ENCODE data around the gene HNRNPUL1. TPM values are rescaled to one million over a fixed set of nuclear protein-coding genes. Genes with fewer than 3 reads are reported as not detected.

HNRNPUL1 gene
- total and polyA plus RNA-seq, 9 of the 15 experiments (the other 6 are each of a cell fraction or from before 2014, with no cell fraction given) = 7.3 to 211 (median 85.0) TPM

DNA sequence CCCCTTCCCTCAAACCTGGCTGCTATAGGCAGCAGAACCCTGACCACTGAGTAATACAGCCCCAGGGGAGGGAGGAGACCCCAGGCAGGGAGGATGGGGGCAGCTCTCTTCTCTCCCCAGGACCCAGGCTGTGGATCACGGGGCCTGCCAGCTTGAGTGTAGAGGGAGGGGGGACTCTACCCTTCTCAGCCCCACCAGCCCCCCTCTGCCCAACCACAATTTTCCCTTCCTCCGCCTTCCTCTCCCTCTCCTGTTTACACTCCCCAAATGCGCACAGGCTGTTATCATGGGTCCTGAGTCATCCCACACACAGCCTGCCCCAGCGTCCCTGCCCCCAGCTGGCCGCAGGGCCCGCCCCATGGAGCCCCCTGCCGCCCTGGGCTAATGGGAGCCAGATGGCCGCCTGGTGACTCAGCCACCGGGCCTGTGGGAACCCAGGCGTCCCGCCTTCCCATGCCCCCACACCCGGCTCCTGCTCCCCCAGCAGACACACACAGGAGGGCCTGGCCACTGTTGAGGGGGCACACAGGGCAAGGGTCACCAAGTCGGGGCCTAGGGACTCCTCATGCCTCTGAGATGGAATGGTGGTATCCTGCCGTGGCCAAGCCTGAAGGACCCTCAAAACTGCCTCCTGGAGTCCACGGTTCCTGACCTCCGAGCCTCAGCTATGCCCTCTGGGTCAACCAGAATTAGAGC is 59.4 kb downstream of the HNRNPUL1 start (continued):
- TF ChIP-seq PPARD (CRISPR knock-in tag; IDR thresholded peaks at IDR 0.05) = no peak
- TF ChIP-seq, protein P1, sequence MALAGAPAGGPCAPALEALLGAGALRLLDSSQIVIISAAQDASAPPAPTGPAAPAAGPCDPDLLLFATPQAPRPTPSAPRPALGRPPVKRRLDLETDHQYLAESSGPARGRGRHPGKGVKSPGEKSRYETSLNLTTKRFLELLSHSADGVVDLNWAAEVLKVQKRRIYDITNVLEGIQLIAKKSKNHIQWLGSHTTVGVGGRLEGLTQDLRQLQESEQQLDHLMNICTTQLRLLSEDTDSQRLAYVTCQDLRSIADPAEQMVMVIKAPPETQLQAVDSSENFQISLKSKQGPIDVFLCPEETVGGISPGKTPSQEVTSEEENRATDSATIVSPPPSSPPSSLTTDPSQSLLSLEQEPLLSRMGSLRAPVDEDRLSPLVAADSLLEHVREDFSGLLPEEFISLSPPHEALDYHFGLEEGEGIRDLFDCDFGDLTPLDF (CRISPR knock-in tag; IDR thresholded peaks at IDR 0.05) = peak; percentile 44; the same call in 1 of the 2 replicates
- TF ChIP-seq SIN3B (IDR thresholded peaks at IDR 0.05; ENCODE audit: low read depth) = no peak
- TF ChIP-seq, protein P2, sequence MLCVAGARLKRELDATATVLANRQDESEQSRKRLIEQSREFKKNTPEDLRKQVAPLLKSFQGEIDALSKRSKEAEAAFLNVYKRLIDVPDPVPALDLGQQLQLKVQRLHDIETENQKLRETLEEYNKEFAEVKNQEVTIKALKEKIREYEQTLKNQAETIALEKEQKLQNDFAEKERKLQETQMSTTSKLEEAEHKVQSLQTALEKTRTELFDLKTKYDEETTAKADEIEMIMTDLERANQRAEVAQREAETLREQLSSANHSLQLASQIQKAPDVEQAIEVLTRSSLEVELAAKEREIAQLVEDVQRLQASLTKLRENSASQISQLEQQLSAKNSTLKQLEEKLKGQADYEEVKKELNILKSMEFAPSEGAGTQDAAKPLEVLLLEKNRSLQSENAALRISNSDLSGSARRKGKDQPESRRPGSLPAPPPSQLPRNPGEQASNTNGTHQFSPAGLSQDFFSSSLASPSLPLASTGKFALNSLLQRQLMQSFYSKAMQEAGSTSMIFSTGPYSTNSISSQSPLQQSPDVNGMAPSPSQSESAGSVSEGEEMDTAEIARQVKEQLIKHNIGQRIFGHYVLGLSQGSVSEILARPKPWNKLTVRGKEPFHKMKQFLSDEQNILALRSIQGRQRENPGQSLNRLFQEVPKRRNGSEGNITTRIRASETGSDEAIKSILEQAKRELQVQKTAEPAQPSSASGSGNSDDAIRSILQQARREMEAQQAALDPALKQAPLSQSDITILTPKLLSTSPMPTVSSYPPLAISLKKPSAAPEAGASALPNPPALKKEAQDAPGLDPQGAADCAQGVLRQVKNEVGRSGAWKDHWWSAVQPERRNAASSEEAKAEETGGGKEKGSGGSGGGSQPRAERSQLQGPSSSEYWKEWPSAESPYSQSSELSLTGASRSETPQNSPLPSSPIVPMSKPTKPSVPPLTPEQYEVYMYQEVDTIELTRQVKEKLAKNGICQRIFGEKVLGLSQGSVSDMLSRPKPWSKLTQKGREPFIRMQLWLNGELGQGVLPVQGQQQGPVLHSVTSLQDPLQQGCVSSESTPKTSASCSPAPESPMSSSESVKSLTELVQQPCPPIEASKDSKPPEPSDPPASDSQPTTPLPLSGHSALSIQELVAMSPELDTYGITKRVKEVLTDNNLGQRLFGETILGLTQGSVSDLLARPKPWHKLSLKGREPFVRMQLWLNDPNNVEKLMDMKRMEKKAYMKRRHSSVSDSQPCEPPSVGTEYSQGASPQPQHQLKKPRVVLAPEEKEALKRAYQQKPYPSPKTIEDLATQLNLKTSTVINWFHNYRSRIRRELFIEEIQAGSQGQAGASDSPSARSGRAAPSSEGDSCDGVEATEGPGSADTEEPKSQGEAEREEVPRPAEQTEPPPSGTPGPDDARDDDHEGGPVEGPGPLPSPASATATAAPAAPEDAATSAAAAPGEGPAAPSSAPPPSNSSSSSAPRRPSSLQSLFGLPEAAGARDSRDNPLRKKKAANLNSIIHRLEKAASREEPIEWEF (CRISPR knock-in tag; IDR thresholded peaks at IDR 0.05) = 0 out of 2 replicates have a peak, but pooled peaks have one; percentile 77
- no peak for TF ChIP-seq TBP (optimal IDR thresholded peaks at IDR 0.05; ENCODE audit: low read depth, low read length)
- peak; percentile 83 for TF ChIP-seq CREM (IDR thresholded peaks at IDR 0.05; ENCODE audit: low read depth)
- TF ChIP-seq, protein P3, sequence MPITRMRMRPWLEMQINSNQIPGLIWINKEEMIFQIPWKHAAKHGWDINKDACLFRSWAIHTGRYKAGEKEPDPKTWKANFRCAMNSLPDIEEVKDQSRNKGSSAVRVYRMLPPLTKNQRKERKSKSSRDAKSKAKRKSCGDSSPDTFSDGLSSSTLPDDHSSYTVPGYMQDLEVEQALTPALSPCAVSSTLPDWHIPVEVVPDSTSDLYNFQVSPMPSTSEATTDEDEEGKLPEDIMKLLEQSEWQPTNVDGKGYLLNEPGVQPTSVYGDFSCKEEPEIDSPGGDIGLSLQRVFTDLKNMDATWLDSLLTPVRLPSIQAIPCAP (CRISPR knock-in tag; IDR thresholded peaks at IDR 0.05; ENCODE audit: borderline replicate concordance) = no peak
- TF ChIP-seq MIER1 (IDR thresholded peaks at IDR 0.05; ENCODE audit: low read depth) = no peak
- TF ChIP-seq OTX1 (CRISPR knock-in tag; IDR thresholded peaks at IDR 0.05) = no peak
- peak; percentile 64 for TF ChIP-seq RBFOX2 (IDR thresholded peaks at IDR 0.05; ENCODE audit: low read depth, low read length)
- TF ChIP-seq, protein P4, sequence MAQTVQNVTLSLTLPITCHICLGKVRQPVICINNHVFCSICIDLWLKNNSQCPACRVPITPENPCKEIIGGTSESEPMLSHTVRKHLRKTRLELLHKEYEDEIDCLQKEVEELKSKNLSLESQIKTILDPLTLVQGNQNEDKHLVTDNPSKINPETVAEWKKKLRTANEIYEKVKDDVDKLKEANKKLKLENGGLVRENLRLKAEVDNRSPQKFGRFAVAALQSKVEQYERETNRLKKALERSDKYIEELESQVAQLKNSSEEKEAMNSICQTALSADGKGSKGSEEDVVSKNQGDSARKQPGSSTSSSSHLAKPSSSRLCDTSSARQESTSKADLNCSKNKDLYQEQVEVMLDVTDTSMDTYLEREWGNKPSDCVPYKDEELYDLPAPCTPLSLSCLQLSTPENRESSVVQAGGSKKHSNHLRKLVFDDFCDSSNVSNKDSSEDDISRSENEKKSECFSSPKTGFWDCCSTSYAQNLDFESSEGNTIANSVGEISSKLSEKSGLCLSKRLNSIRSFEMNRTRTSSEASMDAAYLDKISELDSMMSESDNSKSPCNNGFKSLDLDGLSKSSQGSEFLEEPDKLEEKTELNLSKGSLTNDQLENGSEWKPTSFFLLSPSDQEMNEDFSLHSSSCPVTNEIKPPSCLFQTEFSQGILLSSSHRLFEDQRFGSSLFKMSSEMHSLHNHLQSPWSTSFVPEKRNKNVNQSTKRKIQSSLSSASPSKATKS (CRISPR knock-in tag; IDR thresholded peaks at IDR 0.05) = no peak
- TF ChIP-seq, protein P5, sequence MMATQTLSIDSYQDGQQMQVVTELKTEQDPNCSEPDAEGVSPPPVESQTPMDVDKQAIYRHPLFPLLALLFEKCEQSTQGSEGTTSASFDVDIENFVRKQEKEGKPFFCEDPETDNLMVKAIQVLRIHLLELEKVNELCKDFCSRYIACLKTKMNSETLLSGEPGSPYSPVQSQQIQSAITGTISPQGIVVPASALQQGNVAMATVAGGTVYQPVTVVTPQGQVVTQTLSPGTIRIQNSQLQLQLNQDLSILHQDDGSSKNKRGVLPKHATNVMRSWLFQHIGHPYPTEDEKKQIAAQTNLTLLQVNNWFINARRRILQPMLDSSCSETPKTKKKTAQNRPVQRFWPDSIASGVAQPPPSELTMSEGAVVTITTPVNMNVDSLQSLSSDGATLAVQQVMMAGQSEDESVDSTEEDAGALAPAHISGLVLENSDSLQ (IDR thresholded peaks at IDR 0.05) = no peak
- peak; percentile 97 for TF ChIP-seq ZBTB7A (IDR thresholded peaks at IDR 0.05; ENCODE audit: borderline replicate concordance, control insufficient read depth, low read depth, low read length)
- no peak for TF ChIP-seq ZNF197 (CRISPR knock-in tag; IDR thresholded peaks at IDR 0.05; ENCODE audit: low read depth)
- no peak for TF ChIP-seq NCOA2 (IDR thresholded peaks at IDR 0.05; ENCODE audit: partially characterized antibody in 2 of 2)
- TF ChIP-seq PTTG1 (tag; IDR thresholded peaks at IDR 0.05; ENCODE audit: low read depth) = no peak
- no peak for TF ChIP-seq ZNF76 (CRISPR knock-in tag; IDR thresholded peaks at IDR 0.05; ENCODE audit: borderline replicate concordance)

Data from K562 (cell line).